ENCODE data around the gene CACNA2D2. TPM values are rescaled to one million over a fixed set of nuclear protein-coding genes. Genes with fewer than 3 reads are reported as not detected.

The CACNA2D2 gene
- polyA plus RNA-seq, 1 of the 3 experiments (the other 2 are of a cell fraction) = 1.1 TPM

DNA sequence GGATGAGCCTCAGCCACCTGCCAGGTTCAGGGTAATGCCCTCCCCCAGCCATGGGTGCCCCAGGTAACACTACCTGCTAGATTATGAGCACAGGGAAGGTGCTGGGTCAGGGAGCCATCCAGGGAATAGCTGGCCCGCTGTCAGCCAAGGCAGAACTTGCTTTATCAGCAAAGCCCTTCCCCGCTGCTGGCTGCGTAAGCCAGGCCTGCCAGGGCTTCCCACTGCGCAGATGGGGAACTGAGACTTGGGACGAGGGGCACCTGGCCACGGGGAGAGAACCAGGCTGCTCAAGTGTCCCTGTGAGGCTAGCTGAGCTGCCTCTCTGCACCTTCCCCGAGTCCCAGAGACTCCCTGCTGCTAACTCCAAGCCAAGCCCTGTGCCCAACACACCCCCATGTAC is 45.4 kb downstream of the CACNA2D2 start:
- 70% methylated on average over 4 of the region's 7 CpGs for WGBS (ENCODE audit: low lambda C conversion rate)
- TF ChIP-seq CHD2 (IDR thresholded peaks at IDR 0.05; ENCODE audit: low read length, partially characterized antibody) (no peak), GATA2 (CRISPR knock-in tag; IDR thresholded peaks at IDR 0.05) (no peak), GABPA (IDR thresholded peaks at IDR 0.05; ENCODE audit: low read depth) (no peak), RAD21 (IDR thresholded peaks at IDR 0.05; ENCODE audit: low read length) (no peak), POLR2AphosphoS5 (IDR thresholded peaks at IDR 0.05; ENCODE audit: low read depth, low read length) (no peak), NRF1 (IDR thresholded peaks at IDR 0.05; ENCODE audit: low read depth, low read length) (no peak), RCOR1 (IDR thresholded peaks at IDR 0.05; ENCODE audit: low read length) (no peak), RFX5 (IDR thresholded peaks at IDR 0.05; ENCODE audit: low read length) (no peak), USF1 (IDR thresholded peaks at IDR 0.05; ENCODE audit: borderline replicate concordance, low read depth) (no peak), JUND (IDR thresholded peaks at IDR 0.05) (no peak), FOSL2 (IDR thresholded peaks at IDR 0.05; ENCODE audit: borderline replicate concordance, low read depth) (no peak), ELF1 (IDR thresholded peaks at IDR 0.05) (no peak), SIN3A (IDR thresholded peaks at IDR 0.05; ENCODE audit: borderline replicate concordance, low read depth, low read length) (no peak), MXI1 (IDR thresholded peaks at IDR 0.05; ENCODE audit: low read depth, low read length) (no peak)
- DNase-seq = no peak
- Histone ChIP-seq H3K9me3 (no peaks in the 10 kb centered on the region), H3K9ac (no peak overlapping the region), H3K27me3 (ENCODE audit: insufficient read depth) (peaks cover 21% of the 10 kb centered on the region; the same call in 1 of the 2 replicates), H3K4me2 (no peak overlapping the region), H3K36me3 (replicated peaks in 1 of 2; ENCODE audit: control insufficient read depth in 1 of 2, insufficient read depth in 2 of 2, low read length in 1 of 2) (no peaks in the 10 kb centered on the region), H4K20me1 (ENCODE audit: insufficient read depth) (no peaks in the 10 kb centered on the region), H3K4me1 (ENCODE audit: control insufficient read depth in 1 of 2, insufficient read depth in 2 of 2, low read depth in 1 of 2, low read length in 1 of 2) (peaks cover 0 to 24% of the 10 kb centered on the region in 2 experiments; a peak in 1 of 4 replicates), H3K27ac (ENCODE audit: low read depth in 2 of 2, low read length in 1 of 2) (no peak overlapping the region), H2AFZ (ENCODE audit: low read depth) (no peak overlapping the region), H3K79me2 (ENCODE audit: insufficient read depth) (no peaks in the 10 kb centered on the region), H3K4me3 (ENCODE audit: low read depth in 2 of 2, low read length in 1 of 2) (no peak overlapping the region), H3K9me2 (no peaks in the 10 kb centered on the region), H3F3A (replicated peaks; ENCODE audit: insufficient read depth) (no peaks in the 10 kb centered on the region)
- CTCF ChIA-PET = interaction anchor here (1.3 kb wide), 1 partner anchor 23 kb away, joined by 3 read pairs; no protein-coding TSS in a partner anchor
- POLR2A ChIA-PET = no interaction called here

- no peak overlapping the region for H2AFZ ChIP-seq (ENCODE audit: low read depth)
- H3K79me2 ChIP-seq (ENCODE audit: insufficient read depth) = no peaks in the 10 kb centered on the region
- no peaks in the 10 kb centered on the region for H4K20me1 ChIP-seq (ENCODE audit: insufficient read depth)
- H3K36me3 ChIP-seq (replicated peaks in 1 of 2; ENCODE audit: control insufficient read depth in 1 of 2, insufficient read depth in 2 of 2, low read length in 1 of 2) = no peaks in the 10 kb centered on the region
- H3K27ac ChIP-seq (ENCODE audit: low read depth in 2 of 2, low read length in 1 of 2) = no peak overlapping the region; a peak in 1 of 4 replicates
- WGBS (ENCODE audit: low lambda C conversion rate) = 71% methylated on average over 27 of the region's 31 CpGs
- H3F3A ChIP-seq (replicated peaks; ENCODE audit: insufficient read depth) = no peaks in the 10 kb centered on the region
- H3K9ac ChIP-seq = no peak overlapping the region
- no peaks in the 10 kb centered on the region for H3K9me3 ChIP-seq
- no peak overlapping the region for H3K4me2 ChIP-seq
- peaks cover 11% of the 10 kb centered on the region; the same call in 1 of the 2 replicates for H3K27me3 ChIP-seq (ENCODE audit: insufficient read depth)
- CTCF ChIA-PET = interaction anchor here (0.6 kb wide), 1 partner anchor 132 kb away, joined by 3 read pairs; no protein-coding TSS in a partner anchor
- H3K4me1 ChIP-seq (ENCODE audit: control insufficient read depth in 1 of 2, insufficient read depth in 2 of 2, low read depth in 1 of 2, low read length in 1 of 2) = peaks cover 0 to 27% of the 10 kb centered on the region in 2 experiments; a peak in 1 of 4 replicates
- H3K9me2 ChIP-seq = no peaks in the 10 kb centered on the region
- POLR2A ChIA-PET = interaction anchor here (0.6 kb wide), 1 partner anchor 19 kb away, joined by 3 read pairs; no protein-coding TSS in a partner anchor
- DNase-seq = no peak
- H3K4me3 ChIP-seq (ENCODE audit: low read depth in 2 of 2, low read length in 1 of 2) = no peak overlapping the region
- TF ChIP-seq IRF3 (IDR thresholded peaks at IDR 0.05; ENCODE audit: low read depth, low read length) (no peak), SIN3A (IDR thresholded peaks at IDR 0.05; ENCODE audit: borderline replicate concordance, low read depth, low read length) (no peak), MXI1 (IDR thresholded peaks at IDR 0.05; ENCODE audit: low read depth, low read length) (no peak), USF1 (IDR thresholded peaks at IDR 0.05; ENCODE audit: borderline replicate concordance, low read depth) (no peak), GATA2 (CRISPR knock-in tag; IDR thresholded peaks at IDR 0.05) (no peak), SMC3 (IDR thresholded peaks at IDR 0.05; ENCODE audit: low read depth, low read length) (no peak), REST (IDR thresholded peaks at IDR 0.05; ENCODE audit: low read depth, low read length) (no peak), FOSL2 (IDR thresholded peaks at IDR 0.05; ENCODE audit: borderline replicate concordance, low read depth) (no peak)
- TF ChIP-seq, protein P1, sequence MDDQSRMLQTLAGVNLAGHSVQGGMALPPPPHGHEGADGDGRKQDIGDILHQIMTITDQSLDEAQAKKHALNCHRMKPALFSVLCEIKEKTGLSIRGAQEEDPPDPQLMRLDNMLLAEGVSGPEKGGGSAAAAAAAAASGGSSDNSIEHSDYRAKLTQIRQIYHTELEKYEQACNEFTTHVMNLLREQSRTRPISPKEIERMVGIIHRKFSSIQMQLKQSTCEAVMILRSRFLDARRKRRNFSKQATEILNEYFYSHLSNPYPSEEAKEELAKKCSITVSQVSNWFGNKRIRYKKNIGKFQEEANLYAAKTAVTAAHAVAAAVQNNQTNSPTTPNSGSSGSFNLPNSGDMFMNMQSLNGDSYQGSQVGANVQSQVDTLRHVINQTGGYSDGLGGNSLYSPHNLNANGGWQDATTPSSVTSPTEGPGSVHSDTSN (IDR thresholded peaks at IDR 0.05) = no peak
These were observed 48.0 kb downstream of the CACNA2D2 start for GRCh38 chr3:50455161-50456018.

Data from SK-N-SH (cell line).